Erythroblast (primary cell): ENCODE measurements around the gene WNT3.

Source experiments
- GATA1 ChIP-seq: IDR thresholded peaks from 2 replicates; pipeline ENCODE4 v1.6.1; 2011; ENCODE audit warnings: low read depth, mild to moderate bottlenecking, control low read depth, low read length, moderate library complexity
- POLR2A ChIP-seq: IDR thresholded peaks from 2 replicates; pipeline ENCODE4 v1.6.1; 2011; ENCODE audit warnings: mild to moderate bottlenecking, low read length

GRCh38 chr17:46722662-46723285 is 95.7 kb downstream of the WNT3 start:
- TF ChIP-seq POLR2A (no peak), GATA1 (no peak)
